MCF 10A (cell line): ENCODE data around the gene NHERF1. TPM values are rescaled to one million over a fixed set of nuclear protein-coding genes. Genes with fewer than 3 reads are reported as not detected.

Experiments
- BruUV-seq: library from RNA; stranded (reverse); fragments of 400-500 nt; replicated peaks from 2 replicates; lab custom pipeline; 2021; lab: Mats Ljungman, UMichigan
- CTCF ChIA-PET: fragments of 300-600 bp; sonication (Branson Sonifier 250); formaldehyde crosslinking; extraction: SDS; loops from one replicate; lab custom pipeline; 2021; ENCODE audit warnings: antibody characterized with exemption, inconsistent platforms; lab: Yijun Ruan, JAX
- POLR2A ChIA-PET: fragments of 300-600, 350-650 bp; sonication (Branson Sonifier 250); formaldehyde crosslinking; extraction: SDS; loops from one replicate; lab custom pipeline; 2020; ENCODE audit warnings: antibody characterized with exemption, inconsistent platforms; lab: Yijun Ruan, JAX
- DNase-seq: peaks from one replicate; pipeline ENCODE4 v3.0.0-alpha.2; 2018; ENCODE audit not compliant: unreplicated experiment
- H3K27ac Mint-ChIP-seq: one replicate; pipeline ENCODE4 v1.8.0; 2022; ENCODE audit warnings: mild to moderate bottlenecking, low read depth, mixed read lengths; ENCODE audit not compliant: unreplicated experiment
- H3K27me3 Mint-ChIP-seq: one replicate; pipeline ENCODE4 v1.8.0; 2022; ENCODE audit warnings: mixed read lengths; ENCODE audit not compliant: insufficient read depth, unreplicated experiment
- H3K36me3 Mint-ChIP-seq: one replicate; pipeline ENCODE4 v1.8.0; 2022; ENCODE audit warnings: mild to moderate bottlenecking, moderate library complexity, mixed read lengths; ENCODE audit not compliant: insufficient read depth, unreplicated experiment
- H3K4me1 Mint-ChIP-seq: one replicate; pipeline ENCODE4 v1.8.0; 2022; ENCODE audit warnings: mixed read lengths; ENCODE audit not compliant: insufficient read depth, unreplicated experiment
- H3K4me3 Mint-ChIP-seq: one replicate; pipeline ENCODE4 v1.8.0; 2022; ENCODE audit warnings: mild to moderate bottlenecking, moderate library complexity, mixed read lengths; ENCODE audit not compliant: unreplicated experiment
- H3K9me3 Mint-ChIP-seq: one replicate; pipeline ENCODE4 v1.8.0; 2022; ENCODE audit warnings: mixed read lengths; ENCODE audit not compliant: unreplicated experiment
- CTCF ChIP-seq: fragments of 200-600 bp; IDR thresholded peaks from one replicate; pipeline ENCODE4 v1.8.0; 2022; ENCODE audit warnings: antibody characterized with exemption, mild to moderate bottlenecking; ENCODE audit not compliant: unreplicated experiment
- intact Hi-C: fragments of 100-400 bp; cut with micrococcal nuclease; formaldehyde crosslinking; loops from 2 replicates; pipeline ENCODE4 v1.14.1; 2022
- total RNA-seq: library from RNA; stranded (reverse); gene quantifications from 2 replicates; pipeline ENCODE4 v1.2.3, GENCODE V29; 2022

NHERF1 gene
- total RNA-seq, 1 experiment from 2014 or later = 25.3 TPM

GRCh38 chr17:74807441-74807840 lies 59.0 kb downstream of the NHERF1 start:
- Mint-ChIP-seq H3K4me1 (no peaks in the 10 kb centered on the region), H3K36me3 (peaks cover 4% of the 10 kb centered on the region), H3K9me3 (no peaks in the 10 kb centered on the region), H3K27ac (no peak overlapping the region), H3K4me3 (no peak overlapping the region), H3K27me3 (no peaks in the 10 kb centered on the region)
- CTCF ChIA-PET = interaction anchor here (1.1 to 1.2 kb wide), 2 partner anchors 17 to 57 kb away, joined by 3 to 5 read pairs; no protein-coding TSS in a partner anchor
- intact Hi-C loops = no loop called here
- no peak for DNase-seq
- POLR2A ChIA-PET = no interaction called here
- no TSS peak for BruUV-seq
- no peak for TF ChIP-seq CTCF

- no peak for DNase-seq
- no TSS peak for BruUV-seq
- no peak overlapping the region for H3K4me3 Mint-ChIP-seq
- H3K4me1 Mint-ChIP-seq = no peaks in the 10 kb centered on the region
- POLR2A ChIA-PET = no interaction called here
- H3K9me3 Mint-ChIP-seq = no peaks in the 10 kb centered on the region
- CTCF ChIA-PET = interaction anchor here (0.6 to 1.2 kb wide), 3 partner anchors 17 to 558 kb away, joined by 3 to 5 read pairs (median 4); no protein-coding TSS in a partner anchor
- TF ChIP-seq CTCF = no peak
- H3K36me3 Mint-ChIP-seq = peaks cover 4% of the 10 kb centered on the region
- intact Hi-C loops = no loop called here
- no peaks in the 10 kb centered on the region for H3K27me3 Mint-ChIP-seq
- H3K27ac Mint-ChIP-seq = no peak overlapping the region
Observed at GRCh38 chr17:74807925-74808324, 59.5 kb downstream of the NHERF1 start.

GRCh38 chr17:74808714-74809430 lies 60.4 kb downstream of the NHERF1 start:
- DNase-seq = no peak
- Mint-ChIP-seq H3K27me3 (no peaks in the 10 kb centered on the region), H3K4me3 (no peak overlapping the region), H3K36me3 (peaks cover 4% of the 10 kb centered on the region), H3K27ac (no peak overlapping the region), H3K4me1 (no peaks in the 10 kb centered on the region), H3K9me3 (no peaks in the 10 kb centered on the region)
- ChIA-PET CTCF (interaction anchor here (0.6 kb wide), 1 partner anchor 559 kb away, joined by 4 read pairs; no protein-coding TSS in a partner anchor), POLR2A (no interaction called here)
- intact Hi-C loops = no loop called here
- no TSS peak for BruUV-seq
- no peak for TF ChIP-seq CTCF

GRCh38 chr17:74810699-74811485 lies 62.5 kb downstream of the NHERF1 start:
- TF ChIP-seq CTCF = no peak
- ChIA-PET POLR2A (no interaction called here), CTCF (interaction anchor here (0.6 to 1.1 kb wide), 2 partner anchors 20 to 49 kb away, joined by 4 read pairs; no protein-coding TSS in a partner anchor)
- intact Hi-C loops = no loop called here
- Mint-ChIP-seq H3K36me3 (peaks cover 4% of the 10 kb centered on the region), H3K4me3 (no peak overlapping the region), H3K27me3 (no peaks in the 10 kb centered on the region), H3K9me3 (no peaks in the 10 kb centered on the region), H3K4me1 (no peaks in the 10 kb centered on the region), H3K27ac (no peak overlapping the region)
- no peak for DNase-seq
- BruUV-seq = no TSS peak
